HepG2 (cell line): ENCODE results near the gene ANKIB1. TPM values are rescaled to one million over a fixed set of nuclear protein-coding genes. Genes with fewer than 3 reads are reported as not detected.

ENCODE experiments used
- ARID5B ChIP-seq: IDR thresholded peaks from 2 replicates; pipeline ENCODE4 v1.4.0; 2020; ENCODE audit warnings: mild to moderate bottlenecking, missing genetic modification reagents
- ARNT ChIP-seq: fragments of 450-650 bp; IDR thresholded peaks from 2 replicates; pipeline ENCODE4 v1.6.1; 2017
- FOXK1 ChIP-seq: sonication (generic); formaldehyde crosslinking; IDR thresholded peaks from 2 replicates; pipeline ENCODE4 v1.4.0; 2020; ENCODE audit warnings: low read depth, missing genetic modification reagents, borderline replicate concordance
- HOXD1 ChIP-seq: sonication (generic); formaldehyde crosslinking; IDR thresholded peaks from 2 replicates; pipeline ENCODE4 v1.5.0; 2020; ENCODE audit warnings: missing genetic modification reagents
- JARID2 ChIP-seq: sonication (generic); formaldehyde crosslinking; IDR thresholded peaks from 2 replicates; pipeline ENCODE4 v1.8.1; 2023; ENCODE audit warnings: missing genetic modification reagents, inconsistent platforms; ENCODE audit not compliant: insufficient replicate concordance
- PLSCR1 ChIP-seq: sonication (generic); formaldehyde crosslinking; IDR thresholded peaks from 2 replicates; pipeline ENCODE4 v1.5.0; 2020; ENCODE audit warnings: missing genetic modification reagents, mild to moderate bottlenecking, borderline replicate concordance
- TBP ChIP-seq: sonication (generic); formaldehyde crosslinking; IDR thresholded peaks from 2 replicates; pipeline ENCODE4 v1.5.0; 2020; ENCODE audit warnings: missing genetic modification reagents
- UBTF ChIP-seq: sonication (generic); formaldehyde crosslinking; IDR thresholded peaks from 2 replicates; pipeline ENCODE4 v1.4.0; 2020; ENCODE audit warnings: mild to moderate bottlenecking, missing genetic modification reagents
- YY1 ChIP-seq: IDR thresholded peaks from 2 replicates; pipeline ENCODE4 v1.6.1; 2011; ENCODE audit warnings: low read length, low read depth, moderate library complexity, mild to moderate bottlenecking; ENCODE audit not compliant: insufficient read depth, insufficient replicate concordance
- ZBTB46 ChIP-seq: sonication (generic); formaldehyde crosslinking; IDR thresholded peaks from 2 replicates; pipeline ENCODE4 v1.4.0; 2020; ENCODE audit warnings: mild to moderate bottlenecking, missing genetic modification reagents, borderline replicate concordance
- ZNF256 ChIP-seq: sonication (generic); formaldehyde crosslinking; conservative IDR thresholded peaks from 2 replicates; pipeline ENCODE4 v1.4.0; 2020; ENCODE audit warnings: missing genetic modification reagents
- ZNF432 ChIP-seq: sonication (generic); formaldehyde crosslinking; IDR thresholded peaks from 2 replicates; pipeline ENCODE4 v1.5.0; 2020; ENCODE audit warnings: missing genetic modification reagents, mild to moderate bottlenecking, borderline replicate concordance
- ZNF547 ChIP-seq: sonication (generic); formaldehyde crosslinking; IDR thresholded peaks from 2 replicates; pipeline ENCODE4 v1.5.1; 2020; ENCODE audit warnings: mild to moderate bottlenecking, missing genetic modification reagents
- ZNF687 ChIP-seq: sonication (generic); formaldehyde crosslinking; IDR thresholded peaks from 2 replicates; pipeline ENCODE4 v1.5.1; 2020; ENCODE audit warnings: mild to moderate bottlenecking, missing genetic modification reagents, moderate library complexity
- polyA plus RNA-seq, 8 experiments: library from polyadenylated mRNA; depleted of rRNA in 3 of 8; stranded (reverse) in 7 of 8; unstranded in 1 of 8; fragments of >200 nt; fragmentation: Illumina TruSeq in 4 of 8; extraction: Trizol in 4 of 8; gene quantifications; 2 replicates each; pipeline versions ENCODE4 v1.2.1 to v1.2.3, GENCODE V29; 2011 to 2016; ENCODE audit warnings: low read depth in 4 of 8, missing spikeins in 1 of 8, mixed read lengths in 1 of 8; ENCODE audit not compliant: insufficient read depth in 1 of 8
- total RNA-seq, 5 experiments: library from RNA; depleted of rRNA; stranded (reverse); fragments of >200 nt; fragmentation: Illumina TruSeq; extraction: Trizol; gene quantifications; 2 replicates each; pipeline ENCODE4 v1.2.3, GENCODE V29; 2016; ENCODE audit warnings: low read depth in 1 of 5

Gene ANKIB1
- total and polyA plus RNA-seq, 2 of the 13 experiments (the other 11 are each of a cell fraction or from before 2014, with no cell fraction given) = 28.7 to 29.6 TPM

GRCh38 chr7:92447345-92448204 lies 201.8 kb downstream of the ANKIB1 start, which contains the start of gene GATAD1 (continued):
- no peak for TF ChIP-seq PLSCR1 (CRISPR knock-in tag)
- TF ChIP-seq ZNF432 (CRISPR knock-in tag) = no peak
- peak; percentile 89; the same call in 1 of the 2 replicates for TF ChIP-seq HOXD1 (CRISPR knock-in tag)
- TF ChIP-seq JARID2 (CRISPR knock-in tag) = peak; percentile 31
- TF ChIP-seq YY1 = peak; percentile 87
- TF ChIP-seq ARID5B (CRISPR knock-in tag) = peak; percentile 74
- no peak for TF ChIP-seq ARNT
- peak; percentile 86 for TF ChIP-seq UBTF (CRISPR knock-in tag)
- TF ChIP-seq ZBTB46 (CRISPR knock-in tag) = no peak
- TF ChIP-seq TBP (CRISPR knock-in tag) = no peak
- TF ChIP-seq ZNF256 (CRISPR knock-in tag) = 0 out of 2 replicates have a peak, but pooled peaks have one; percentile 72
- peak; percentile 40; the same call in 1 of the 2 replicates for TF ChIP-seq FOXK1 (CRISPR knock-in tag)
- peak; percentile 77 for TF ChIP-seq ZNF547
- TF ChIP-seq ZNF687 (CRISPR knock-in tag) = peak; percentile 88
